NCI-H2196 (cell line): ENCODE measurements around the gene SMARCAD1.

Experiments
- DNase-seq: peaks from one replicate; lab custom pipeline; 2025; ENCODE audit not compliant: unreplicated experiment; lab: John Stamatoyannopoulos, UW

SMARCAD1 gene, protein sequence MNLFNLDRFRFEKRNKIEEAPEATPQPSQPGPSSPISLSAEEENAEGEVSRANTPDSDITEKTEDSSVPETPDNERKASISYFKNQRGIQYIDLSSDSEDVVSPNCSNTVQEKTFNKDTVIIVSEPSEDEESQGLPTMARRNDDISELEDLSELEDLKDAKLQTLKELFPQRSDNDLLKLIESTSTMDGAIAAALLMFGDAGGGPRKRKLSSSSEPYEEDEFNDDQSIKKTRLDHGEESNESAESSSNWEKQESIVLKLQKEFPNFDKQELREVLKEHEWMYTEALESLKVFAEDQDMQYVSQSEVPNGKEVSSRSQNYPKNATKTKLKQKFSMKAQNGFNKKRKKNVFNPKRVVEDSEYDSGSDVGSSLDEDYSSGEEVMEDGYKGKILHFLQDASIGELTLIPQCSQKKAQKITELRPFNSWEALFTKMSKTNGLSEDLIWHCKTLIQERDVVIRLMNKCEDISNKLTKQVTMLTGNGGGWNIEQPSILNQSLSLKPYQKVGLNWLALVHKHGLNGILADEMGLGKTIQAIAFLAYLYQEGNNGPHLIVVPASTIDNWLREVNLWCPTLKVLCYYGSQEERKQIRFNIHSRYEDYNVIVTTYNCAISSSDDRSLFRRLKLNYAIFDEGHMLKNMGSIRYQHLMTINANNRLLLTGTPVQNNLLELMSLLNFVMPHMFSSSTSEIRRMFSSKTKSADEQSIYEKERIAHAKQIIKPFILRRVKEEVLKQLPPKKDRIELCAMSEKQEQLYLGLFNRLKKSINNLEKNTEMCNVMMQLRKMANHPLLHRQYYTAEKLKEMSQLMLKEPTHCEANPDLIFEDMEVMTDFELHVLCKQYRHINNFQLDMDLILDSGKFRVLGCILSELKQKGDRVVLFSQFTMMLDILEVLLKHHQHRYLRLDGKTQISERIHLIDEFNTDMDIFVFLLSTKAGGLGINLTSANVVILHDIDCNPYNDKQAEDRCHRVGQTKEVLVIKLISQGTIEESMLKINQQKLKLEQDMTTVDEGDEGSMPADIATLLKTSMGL

DNA sequence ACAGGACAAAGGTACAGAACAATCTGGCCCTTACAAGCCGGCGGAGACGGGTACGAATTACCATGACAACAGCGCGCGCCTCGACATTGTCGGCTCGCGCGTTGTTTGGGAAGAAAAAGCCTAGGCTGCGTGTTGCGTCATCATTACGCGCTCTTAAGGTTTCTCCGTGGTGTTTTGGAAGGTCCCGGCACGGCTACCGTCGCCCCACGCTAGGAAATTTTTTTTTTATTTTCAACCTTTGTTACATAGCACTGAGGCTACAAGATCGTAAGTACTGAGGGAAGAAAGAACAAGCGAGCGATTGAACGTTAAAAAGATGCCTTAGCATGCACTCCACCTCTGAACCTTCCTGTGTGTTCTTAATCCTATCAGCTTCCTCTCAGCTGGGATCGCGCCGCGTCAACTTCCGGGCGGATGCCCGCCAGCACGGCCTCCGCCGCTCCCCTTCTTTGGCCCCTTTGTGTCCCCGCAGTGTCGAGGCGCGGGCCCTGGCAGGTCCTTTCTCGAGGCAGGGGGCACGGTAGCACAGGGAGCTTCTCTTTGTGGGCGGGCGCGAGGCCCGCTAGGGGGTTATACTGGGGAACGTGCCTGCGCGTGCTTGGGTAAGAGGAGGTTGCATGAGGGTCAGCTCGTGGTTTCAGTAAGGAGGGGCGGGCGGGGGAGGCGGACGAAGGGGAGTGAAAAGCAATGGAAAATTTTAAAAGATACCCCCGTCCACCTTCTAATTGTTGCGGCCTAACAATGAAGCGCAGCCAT lies at the start of gene SMARCAD1:
Gene SMARCAD1, plus strand, starts transcription at position 397 of the 756 bp plus-strand sequence. CDS start 530 bp downstream, outside the sequence.
- peak; percentile 81 for DNase-seq

GRCh38 chr4:94158883-94159282 lies 48.8 kb upstream of the SMARCAD1 start:
- DNase-seq, result no peak

DNA sequence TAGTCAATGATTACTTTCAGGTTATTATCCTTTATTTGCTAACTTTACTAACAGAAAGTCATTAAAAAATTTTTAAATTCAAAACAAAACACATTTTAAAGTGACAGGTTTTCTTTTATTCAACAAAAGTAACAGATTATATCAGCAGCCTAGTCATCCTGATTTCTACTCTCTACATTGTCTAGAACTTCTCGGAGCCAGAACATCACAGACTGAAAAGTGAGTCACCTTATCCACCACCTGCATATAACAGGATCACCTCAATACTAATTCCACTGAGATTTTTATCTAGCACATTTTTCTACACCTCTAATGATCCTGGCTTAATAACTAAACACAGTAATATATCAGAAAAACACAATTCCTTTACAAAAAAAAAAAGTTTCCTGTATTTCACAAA lies 47.9 kb upstream of the SMARCAD1 start:
- DNase-seq, result no peak

DNA sequence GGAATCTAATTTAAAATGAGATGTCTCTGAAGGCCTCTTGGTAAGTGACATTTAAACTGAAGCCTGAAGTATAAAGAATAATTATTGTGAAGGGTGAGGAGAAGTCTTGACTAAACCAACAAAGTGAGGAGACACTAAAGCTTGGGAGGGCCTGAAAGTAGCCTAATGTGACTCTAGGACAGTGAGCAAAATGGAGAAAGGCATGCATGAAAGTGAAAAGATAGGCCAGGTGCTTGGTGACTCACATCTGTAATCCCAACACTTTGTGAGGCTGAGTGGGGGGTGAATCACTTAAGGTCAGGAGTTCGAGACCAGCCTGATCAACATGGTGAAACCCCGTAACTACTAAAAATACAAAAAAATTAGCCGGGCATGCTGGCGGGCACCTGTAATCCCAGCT lies 46.9 kb upstream of the SMARCAD1 start:
- no peak for DNase-seq

DNA sequence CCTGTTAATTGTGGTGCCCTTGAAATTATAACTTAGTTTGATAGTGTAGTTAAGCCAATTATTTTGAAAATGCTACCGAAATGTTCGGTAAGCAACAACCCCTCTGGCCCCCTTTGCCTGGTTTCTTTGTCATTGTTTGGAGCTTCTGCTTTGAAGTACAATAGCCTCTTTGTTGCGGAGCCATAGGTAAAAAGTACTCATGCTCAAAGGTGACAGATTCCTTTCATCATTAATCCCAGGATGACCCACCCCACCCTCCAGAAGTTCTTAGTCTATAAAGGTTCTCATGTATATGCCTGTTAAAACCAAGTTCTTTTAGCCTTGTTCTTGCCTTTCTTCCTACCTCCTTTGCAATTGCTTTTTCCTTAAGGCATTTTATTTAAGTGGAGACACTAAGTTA lies 42.4 kb upstream of the SMARCAD1 start:
- DNase-seq, result no peak

- no peak for DNase-seq
These were observed 39.3 kb upstream of the SMARCAD1 start for GRCh38 chr4:94168321-94168720.

DNA sequence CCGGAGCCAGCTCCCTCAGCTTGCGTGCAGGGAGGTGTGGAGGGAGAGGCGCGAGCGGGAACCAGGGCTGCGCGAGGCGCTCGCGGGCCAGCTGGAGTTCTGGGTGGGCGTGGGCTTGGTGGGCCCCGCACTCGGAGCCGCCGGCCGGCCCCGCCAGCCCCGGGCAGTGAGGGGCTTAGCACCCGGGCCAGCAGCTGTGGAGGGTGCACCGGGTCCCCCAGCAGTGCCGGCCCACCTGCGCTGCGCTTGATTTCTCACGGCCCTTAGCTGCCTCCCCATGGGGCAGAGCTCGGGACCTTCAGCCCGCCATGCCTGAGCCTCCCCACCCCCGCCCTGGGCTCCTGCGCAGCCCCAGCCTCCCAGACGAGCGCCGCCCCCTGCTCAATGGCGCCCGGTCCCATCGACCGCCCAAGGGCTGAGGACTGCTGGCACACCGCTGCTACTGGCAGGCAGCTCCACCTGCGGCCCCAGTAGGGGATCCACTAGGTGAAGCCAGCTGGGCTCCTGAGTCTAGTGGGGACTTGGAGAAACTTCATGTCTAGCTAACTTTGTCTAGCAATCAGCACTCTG lies 37.8 kb upstream of the SMARCAD1 start:
- no peak for DNase-seq

DNA sequence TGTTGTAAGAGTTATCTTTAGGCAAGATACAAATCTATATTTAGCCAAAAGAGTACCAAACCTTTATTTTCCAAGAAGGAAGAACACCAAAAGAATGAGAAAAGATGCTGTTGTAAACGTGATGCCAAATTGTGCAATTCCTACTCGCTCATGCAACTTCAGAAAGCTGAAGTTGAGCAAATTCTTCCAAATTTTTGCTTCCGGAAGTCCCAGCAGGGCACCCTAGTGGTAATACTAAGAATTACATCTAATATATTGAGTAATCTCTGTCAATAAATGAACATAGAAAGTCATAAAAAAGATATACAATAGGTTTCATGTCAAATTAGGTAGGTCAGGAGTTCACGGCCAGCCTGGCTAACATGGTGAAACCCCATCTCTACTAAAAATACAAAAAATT lies 36.0 kb upstream of the SMARCAD1 start:
- DNase-seq, result no peak

DNA sequence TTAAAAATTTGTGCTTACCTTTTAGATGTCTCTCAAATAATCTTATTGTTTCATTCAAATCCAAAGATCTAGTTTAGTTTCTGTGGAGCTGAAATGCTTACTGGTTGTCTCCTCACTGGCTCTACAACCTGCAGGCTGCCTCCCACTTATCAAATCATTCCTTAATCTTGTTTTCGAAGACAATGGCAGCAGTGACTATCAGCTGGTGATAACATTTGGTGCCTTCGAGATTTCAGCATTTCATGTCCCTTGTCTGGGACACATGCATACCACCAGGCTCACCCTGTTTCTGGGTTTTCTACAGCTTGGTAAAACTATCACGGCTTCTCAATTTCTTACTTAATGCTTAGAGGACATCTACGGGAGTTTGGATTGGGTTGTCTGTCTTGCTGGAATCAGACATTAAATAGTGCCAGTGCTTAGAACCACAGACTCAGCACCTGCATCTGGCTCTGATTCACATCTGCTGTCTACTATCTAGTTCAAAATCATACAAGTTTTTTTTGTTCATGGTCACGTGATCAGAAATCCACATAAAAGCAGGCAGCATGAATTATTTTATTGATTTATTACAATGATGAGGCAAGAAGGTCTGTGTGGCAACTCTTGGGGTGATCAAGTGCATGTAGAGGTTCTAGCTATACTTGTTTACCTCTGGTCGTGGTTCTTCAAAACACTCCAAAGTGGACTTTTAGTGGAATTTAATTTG lies 32.0 kb upstream of the SMARCAD1 start:
- DNase-seq, result no peak

GRCh38 chr4:94177822-94178221 lies 29.8 kb upstream of the SMARCAD1 start:
- no peak for DNase-seq

DNA sequence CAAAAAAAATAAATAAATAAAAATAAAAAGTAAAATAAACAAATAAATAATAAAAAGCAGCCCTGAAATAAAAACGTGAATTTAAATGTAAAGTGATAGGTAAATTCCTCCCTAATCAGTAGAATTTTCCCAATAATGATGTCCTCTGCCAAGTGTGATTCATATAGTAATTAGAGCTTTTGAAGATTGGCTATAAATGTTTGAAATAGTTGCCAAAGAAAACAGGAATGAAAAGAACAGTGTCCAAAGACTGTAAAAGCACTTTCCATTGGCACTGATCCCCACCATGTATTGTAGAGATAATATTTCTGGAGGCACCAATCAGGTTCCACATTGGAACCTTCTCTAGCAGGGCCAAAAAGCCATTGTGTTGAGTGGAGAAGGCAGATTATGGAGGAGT lies 25.9 kb upstream of the SMARCAD1 start:
- DNase-seq, result no peak

DNA sequence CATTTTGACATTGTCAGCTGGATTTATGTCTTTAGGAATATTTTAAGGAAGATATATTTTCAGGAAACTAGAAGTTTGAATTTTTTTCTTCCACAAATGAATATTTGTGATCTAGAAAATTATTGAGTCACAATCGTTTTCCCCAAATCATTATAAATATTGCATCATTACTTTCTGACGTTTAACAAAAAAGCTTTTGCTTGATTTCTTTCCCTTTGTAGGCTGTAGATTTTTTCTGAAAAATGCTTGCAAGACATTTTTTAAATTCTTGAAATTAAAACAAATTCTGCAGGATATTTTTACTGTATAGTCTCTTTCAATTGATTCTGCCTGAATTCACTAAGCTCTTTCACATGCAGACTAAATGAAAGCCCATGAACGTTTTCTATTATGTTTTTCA lies 4.9 kb upstream of the SMARCAD1 start:
- no peak for DNase-seq

DNA sequence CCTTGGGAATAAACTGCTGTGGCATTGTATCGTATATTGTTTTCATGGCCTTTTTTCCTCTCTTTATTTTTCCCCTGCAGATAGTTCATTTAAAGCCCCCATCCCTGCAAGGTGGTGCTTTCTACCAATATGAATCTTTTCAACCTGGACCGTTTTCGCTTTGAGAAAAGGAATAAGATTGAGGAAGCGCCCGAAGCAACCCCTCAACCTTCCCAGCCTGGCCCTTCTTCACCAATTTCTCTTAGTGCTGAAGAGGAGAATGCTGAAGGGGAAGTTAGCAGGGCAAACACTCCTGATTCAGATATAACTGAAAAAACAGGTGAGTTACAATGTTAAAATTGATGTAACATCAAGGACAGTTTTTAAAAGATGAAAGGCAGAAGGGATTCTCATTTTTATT lies 601 bp downstream of the SMARCAD1 start:
- no peak for DNase-seq

DNA sequence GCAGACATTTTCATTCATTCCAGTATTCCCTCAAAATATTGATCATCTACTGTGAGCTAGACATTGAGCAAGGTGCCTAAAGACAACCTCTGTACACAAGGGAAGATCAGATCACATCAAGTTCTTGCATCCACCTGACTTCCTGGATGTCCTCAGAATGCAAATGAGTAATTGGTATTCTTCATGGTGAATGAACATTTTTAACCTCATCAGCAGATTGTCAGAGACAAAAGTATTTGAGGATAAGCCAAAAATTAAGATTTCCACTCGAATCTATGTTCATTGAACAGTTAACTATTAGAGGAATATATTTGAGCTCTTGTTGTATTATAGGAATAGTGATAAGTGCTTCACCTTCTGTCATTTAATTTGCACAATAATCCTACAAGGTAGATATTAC lies 1.3 kb downstream of the SMARCAD1 start:
- no peak for DNase-seq

DNA sequence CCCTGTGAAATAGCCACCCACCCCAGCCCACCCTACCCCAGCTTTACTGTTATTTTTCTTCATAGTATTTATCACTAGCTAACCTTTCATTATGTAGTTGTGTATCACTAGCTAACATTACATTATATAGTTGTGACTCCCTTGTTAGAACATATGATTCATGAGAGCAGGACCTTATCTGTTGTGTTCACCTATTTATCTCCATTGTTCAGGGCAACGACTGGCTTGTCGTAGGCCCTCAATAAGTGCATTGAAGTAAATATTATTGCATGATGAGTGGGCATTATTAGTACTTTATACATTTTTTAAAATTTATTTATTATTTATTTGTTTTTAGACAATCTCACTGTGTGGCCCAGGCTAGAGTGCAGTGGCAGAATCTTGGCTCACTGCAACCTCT lies 4.2 kb downstream of the SMARCAD1 start:
- DNase-seq, result no peak

GRCh38 chr4:94214703-94215319 lies 7.1 kb downstream of the SMARCAD1 start:
- DNase-seq, result no peak

DNA sequence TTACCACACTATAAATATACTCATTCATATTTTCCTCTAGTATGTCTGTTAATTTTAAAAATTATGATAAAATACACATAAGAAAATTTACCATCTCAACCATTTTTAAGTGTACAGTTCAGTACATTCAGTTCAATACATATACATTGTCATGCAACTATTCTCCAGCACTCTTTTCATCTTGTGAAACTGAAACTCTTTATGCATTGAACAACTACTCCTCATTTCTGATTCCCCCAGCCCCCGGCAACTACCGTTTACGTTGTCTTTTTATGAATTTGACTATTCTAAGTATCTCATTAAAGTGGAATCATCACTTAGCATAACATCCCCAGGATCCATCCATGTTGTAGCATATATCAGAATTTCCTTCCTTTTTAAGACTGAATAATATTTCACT lies 8.7 kb downstream of the SMARCAD1 start:
- DNase-seq, result no peak

GRCh38 chr4:94219402-94219801 lies 11.7 kb downstream of the SMARCAD1 start:
- DNase-seq, result no peak

- DNase-seq, result no peak
These were observed 14.3 kb downstream of the SMARCAD1 start for GRCh38 chr4:94221916-94222315.

DNA sequence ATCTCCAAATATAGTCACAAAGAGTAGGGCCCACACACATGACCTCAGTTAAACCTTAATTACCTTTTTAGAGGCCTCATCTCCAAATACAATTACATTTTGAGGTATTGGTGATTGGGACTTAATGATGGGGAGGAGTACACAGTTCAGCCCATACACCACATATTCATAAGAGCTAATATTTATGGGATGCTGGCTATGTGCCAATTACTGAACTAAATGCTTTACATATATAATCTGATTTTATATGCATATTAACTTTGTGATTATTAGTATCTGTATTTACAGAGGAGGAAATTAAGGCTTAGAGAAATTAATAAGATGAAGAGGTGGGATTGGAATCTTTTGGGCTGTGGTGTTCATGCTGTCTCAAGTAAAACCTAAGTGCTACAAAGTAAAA lies 17.8 kb downstream of the SMARCAD1 start:
- DNase-seq, result no peak
